NCI-H1694 (cell line): ENCODE data around the gene CUX1.
A peak's percentile ranks its signal among the peaks of the same experiment; 100 is the strongest.

Experiments used
- DNase-seq: peaks from one replicate; lab custom pipeline; 2025; lab: John Stamatoyannopoulos, UW

The CUX1 gene

GRCh38 chr7:102272075-102272916 lies 454.9 kb downstream of the CUX1 start:
- DNase-seq: peak; percentile 25

DNA sequence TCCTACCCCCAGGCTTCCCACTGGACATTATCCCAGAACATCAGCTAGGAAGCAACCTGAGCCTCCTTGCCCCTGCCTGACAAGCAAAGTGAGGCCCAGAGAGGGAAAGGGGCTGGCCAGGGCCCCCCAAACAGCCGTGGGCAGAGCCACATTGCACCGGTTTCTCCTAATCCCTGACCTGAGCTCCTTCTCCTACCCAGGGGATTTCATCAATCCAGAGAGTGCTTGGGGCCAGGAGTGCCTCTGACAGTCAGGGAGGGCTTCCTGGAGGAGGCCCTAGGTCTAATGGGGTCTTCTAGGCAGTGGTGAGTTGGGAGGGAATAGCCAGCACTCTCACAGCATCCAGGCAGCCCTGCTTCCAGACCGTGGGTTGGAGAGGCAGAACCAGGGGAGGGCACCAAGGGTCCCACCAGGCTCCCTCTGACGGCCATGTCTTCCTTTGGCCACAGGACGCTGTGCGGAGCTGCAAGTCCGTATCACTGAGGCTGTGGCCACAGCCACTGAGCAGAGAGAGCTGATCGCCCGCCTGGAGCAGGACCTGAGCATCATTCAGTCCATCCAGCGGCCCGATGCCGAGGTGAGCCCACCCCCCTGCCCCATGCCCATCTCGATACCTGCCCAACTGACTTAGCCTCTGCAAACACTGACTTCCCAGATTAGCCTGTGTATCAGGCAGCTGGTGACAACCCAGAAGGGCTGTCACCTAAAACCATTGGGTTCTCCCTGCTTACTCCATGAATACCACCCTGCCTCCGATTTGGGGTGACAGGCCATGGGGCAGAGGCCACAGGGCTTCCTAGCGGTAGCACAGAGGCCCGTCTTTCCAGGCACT lies 455.7 kb downstream of the CUX1 start:
- DNase-seq: no peak

- no peak for DNase-seq
Observed at GRCh38 chr7:102273749-102274712, 456.6 kb downstream of the CUX1 start.

- no peak for DNase-seq
Observed at GRCh38 chr7:102275123-102275703, 457.8 kb downstream of the CUX1 start.

- no peak for DNase-seq
Observed at GRCh38 chr7:102277901-102278300, 460.5 kb downstream of the CUX1 start.

DNA sequence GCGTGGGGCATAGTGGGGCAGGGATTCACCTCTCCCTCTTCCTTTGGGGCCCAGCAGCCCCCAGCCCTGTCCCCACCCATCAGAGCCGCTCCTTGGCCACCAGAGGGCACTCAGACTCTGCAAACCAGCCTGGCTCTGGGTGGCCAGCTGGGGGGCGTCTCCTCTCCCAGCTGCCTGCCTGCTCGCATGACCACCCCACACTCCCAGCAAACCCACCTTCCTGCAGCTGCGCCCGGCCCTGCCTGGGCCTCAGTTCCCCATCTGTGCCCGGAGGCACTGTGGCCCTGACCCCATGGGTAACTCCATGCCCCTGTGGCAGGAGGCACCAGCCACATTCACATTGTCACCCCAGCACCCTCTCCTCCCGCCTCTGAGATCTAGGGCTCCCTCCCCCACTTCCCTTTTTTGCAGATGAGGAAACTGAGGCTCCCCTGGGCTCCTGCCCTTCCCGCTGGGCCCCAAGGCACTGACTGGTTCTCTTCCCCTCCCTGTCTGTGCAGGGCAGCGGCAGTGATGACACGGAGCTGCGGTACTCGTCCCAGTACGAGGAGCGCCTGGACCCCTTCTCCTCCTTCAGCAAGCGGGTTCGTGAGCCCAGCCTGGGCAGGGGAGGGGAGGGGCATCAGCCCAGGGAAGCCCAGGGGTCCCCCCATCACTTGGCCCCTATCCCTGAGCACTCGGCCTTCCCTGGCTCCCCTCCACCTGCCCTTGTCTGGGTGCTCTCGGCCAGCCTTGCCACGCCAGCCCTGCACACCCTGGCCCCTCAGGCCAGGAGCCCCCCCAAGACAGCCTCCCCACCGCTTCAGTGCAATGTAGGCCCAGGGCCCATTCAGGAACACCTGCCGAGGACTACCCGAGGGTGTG lies 462.3 kb downstream of the CUX1 start:
- peak; percentile 68 for DNase-seq

GRCh38 chr7:102280521-102280920 lies 463.1 kb downstream of the CUX1 start:
- DNase-seq: no peak

DNA sequence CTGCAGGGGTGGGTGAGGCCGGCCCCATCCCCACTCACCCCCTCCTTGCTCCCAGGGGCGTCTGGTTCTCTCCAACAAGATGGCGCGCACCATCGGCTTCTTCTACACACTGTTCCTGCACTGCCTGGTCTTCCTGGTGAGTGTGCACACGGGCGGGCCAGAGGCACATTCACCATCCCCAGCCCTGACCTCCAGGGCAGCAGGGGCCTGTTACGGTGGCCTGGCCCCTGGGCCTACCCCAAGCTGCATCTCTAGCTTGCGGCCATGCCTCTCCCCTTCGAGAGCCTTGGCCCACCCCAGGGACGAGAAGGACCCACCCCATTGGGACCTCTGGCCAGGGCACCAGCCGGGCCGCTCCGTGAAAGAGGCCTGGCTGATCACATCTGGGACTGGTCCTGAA lies 464.4 kb downstream of the CUX1 start:
- no peak for DNase-seq

DNA sequence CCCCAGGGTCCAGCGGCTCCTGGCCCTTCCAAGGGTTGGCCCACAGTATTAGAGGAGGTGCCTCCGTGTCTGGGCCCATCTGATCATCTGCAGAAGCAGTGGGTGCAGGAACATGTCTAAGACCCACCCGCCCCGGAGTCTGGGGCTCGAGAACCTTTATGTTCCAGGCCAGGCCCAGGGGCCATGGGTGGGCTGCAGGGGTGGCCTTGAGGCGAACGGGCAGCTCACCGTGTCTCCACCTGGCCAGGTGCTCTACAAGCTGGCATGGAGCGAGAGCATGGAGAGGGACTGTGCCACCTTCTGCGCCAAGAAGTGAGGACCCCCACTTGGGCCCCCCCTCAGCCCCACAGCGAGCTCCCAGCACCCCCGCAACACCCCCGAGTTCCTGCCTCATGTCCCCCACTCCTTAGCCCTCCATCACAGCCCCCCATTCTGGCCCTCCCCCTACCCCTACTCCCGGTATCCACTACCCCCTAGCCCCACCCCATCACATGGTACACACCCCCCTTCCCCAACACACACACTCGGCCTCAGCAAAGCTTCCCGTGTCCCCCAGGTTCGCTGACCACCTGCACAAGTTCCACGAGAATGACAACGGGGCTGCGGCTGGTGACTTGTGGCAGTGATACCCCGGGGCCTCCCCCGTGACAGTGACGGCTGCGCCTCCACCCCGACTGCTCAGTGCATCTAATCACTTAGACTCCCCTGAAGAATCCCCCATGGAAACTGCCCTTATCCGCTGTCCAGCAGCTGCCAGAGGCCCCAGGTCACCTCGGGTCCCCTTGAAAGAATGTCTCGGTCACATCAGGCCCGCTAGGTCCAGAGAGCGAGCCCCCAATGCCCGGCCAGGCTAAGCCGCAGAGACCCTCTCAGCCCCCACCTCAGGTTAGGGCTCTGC lies 465.3 kb downstream of the CUX1 start:
- DNase-seq: no peak

DNA sequence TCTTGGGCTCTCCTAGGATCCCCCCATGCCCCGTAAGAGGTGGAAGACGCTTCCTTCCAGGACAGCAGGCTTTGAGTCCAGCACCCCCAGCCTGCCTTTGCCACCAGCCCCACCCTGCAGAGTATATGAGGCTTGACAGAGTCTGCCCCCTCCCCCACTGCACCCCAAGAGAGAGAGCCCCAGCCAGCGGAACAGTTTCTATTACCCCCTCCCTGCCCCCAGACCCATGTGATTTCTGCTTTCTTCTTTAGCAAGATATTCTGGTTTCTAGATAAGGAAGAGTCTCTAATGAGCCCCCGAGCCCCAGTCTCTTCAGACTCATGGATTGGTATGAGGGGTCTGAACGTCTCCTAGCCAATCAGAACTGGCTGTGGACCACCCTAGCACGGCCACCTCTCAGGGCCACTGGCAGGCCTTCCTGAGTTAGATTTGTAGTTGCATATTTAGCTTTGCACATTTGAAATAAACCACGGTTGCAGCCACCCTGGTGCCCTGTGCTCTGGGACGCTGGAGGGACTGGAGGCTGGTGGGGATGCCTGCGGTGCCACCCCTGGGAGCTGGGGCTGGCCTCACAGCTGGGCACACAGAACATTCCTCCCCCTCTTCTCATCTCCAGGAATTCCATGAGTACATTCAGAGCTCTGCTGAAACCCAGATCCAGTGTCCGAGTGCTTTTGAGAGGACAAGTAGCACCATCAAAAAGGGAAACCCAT lies 466.2 kb downstream of the CUX1 start:
- DNase-seq: no peak

- no peak for DNase-seq
Observed at GRCh38 chr7:102284399-102284798, 467.0 kb downstream of the CUX1 start.

DNA sequence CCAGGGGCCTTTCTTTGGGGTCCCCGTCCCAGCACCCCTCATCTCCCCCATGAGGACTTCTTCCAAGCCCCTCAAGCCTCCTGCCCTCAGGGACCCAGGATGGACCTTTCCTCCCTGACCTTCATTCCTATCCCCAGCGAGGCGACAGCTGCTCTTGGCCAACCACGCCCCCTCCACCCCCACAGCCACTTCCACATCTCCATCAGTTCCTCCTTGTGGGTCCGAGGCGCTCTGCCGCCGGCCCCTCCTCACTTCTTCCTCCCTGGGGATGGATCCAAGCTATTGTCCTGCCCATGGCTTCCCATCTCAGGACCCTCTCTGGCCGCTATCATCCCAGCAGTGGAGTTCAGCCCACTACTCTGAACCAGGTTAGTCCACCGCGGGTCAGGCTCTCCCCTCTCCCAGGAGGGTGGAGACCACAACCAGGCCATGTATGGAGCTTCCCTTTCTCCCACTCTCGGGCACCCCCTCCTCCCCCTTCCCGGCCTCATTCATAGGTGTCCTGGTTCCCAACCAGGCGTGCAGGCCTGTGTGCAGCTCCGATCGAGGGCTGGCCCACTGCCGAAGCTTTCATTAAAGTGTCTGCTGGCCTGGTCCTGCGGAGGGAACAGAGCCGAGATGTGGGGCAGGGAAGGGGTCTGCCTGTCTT lies 467.6 kb downstream of the CUX1 start:
- no peak for DNase-seq

- no peak for DNase-seq
Observed at GRCh38 chr7:102285540-102286236, 468.3 kb downstream of the CUX1 start.

GRCh38 chr7:102286237-102287110 lies 469.0 kb downstream of the CUX1 start, which contains the start of gene SH2B2:
TSS of gene SH2B2 (plus strand) at chr7:102286868. CDS start at chr7:102300551, 13,683 bp downstream.
- no peak for DNase-seq

DNA sequence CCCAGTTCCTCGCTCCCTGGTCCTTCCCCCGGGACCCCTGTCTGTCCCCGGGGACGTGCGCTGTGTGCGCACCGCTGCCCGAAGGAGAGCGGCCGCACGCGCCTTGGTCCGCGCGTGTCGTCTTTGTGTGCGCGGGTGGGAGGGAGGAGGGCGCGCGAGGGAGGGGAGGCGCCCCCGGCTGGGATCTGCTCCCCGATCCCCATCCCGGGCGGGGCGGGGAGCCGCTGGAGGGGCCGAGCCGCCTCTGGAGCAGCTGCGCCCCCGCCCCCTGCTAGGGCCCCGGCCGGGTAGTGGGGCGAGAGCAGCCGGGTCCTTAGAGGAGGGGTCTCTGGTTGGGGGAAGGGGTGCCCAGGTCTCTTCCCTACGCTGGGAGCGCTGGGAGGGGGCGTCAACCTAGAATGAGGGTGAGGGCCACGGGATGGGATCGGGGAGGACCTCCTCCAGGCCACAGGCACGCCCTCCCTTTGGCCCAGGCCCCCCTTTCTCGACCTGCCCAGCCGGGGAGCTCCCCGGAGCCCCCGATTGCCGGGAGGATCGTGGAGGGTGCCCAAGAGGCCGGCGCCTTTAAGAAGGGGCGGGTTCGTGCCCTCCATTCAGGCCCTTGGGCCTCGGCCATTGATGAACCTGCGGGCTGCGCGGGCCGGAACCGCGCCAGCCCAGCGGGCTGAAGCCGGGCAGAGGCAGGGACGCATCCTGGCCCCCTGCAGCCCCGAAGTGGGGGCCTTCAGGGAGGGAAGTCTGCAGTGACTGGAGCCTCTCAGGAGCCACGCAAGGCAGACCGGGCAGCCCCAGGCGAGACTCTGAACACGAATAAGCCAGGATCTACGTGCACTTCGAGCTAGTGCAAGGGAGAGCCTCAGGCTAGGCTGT lies 469.9 kb downstream of the CUX1 start:
- DNase-seq: no peak

DNA sequence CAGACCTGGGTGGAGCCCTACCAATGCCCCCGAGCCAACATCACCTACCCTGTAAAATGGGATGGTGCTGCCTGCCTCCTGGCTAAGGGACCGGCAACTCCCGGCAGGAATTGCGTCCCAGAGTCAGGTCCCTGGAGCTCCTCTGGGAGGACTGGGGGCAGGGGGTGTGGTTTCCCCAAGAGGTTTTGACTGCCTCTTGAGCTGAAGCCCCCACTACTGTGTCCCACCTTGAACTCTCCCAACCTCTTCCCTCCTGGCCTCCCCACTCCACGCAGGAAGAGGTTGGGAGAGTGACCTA lies 470.5 kb downstream of the CUX1 start:
- DNase-seq: no peak
